ENCODE results near the gene FAM3D. TPM values are rescaled to one million over a fixed set of nuclear protein-coding genes. Genes with fewer than 3 reads are reported as not detected.
"Not testable (repeated sequence)": the region's sequence is repeated elsewhere in the genome, so short reads cannot be mapped to it uniquely, and the experiment has no call there.

FAM3D gene
- total RNA-seq, 1 donor from 2014 or later, result not detected

DNA sequence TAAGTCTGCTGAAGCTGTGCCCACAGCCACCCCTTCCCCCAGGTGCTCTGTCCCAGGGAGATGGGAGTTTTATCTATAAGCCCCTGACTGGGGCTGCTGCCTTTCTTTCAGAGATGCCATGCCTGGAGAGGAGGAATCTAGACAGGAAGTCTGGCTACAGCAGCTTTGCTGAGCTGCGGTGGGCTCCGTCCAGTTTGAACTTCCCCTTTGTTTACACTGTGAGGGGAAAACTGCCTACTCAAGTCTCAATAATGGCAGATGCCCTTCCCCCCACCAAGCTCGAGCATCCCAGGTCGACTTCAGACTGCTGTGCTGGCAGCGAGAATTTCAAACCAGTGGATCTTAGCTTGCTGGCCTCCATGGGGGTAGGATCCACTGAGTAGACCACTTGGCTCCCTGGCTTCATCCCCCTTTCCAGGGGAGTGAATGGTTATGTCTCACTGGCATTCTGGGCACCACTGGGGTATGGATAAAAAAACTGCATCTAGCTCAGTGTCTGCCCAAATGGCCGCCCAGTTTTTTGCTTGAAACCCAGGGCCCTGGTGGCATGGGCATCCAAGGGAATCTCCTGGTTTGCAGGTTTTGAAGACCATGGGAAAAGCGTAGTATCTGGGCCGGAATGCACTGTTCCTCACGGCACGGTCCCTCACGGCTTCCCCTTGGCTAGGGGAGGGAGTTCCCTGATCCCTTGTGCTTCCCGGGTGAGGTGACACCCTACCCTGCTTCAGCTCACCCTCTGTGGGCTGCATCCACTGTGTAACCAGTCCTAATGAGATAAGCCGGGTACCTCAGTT, 11.8 kb upstream of the FAM3D start:
- intact Hi-C loops (cut with micrococcal nuclease); H3K36me3 Mint-ChIP-seq (ENCODE audit: low read depth); H3K27ac Mint-ChIP-seq; H3K4me3 Mint-ChIP-seq; H3K9me3 Mint-ChIP-seq; H3K4me1 Mint-ChIP-seq; DNase-seq: not testable (repeated sequence)
- H3K27me3 Mint-ChIP-seq, result peaks cover 20% of the 10 kb centered on the region

DNA sequence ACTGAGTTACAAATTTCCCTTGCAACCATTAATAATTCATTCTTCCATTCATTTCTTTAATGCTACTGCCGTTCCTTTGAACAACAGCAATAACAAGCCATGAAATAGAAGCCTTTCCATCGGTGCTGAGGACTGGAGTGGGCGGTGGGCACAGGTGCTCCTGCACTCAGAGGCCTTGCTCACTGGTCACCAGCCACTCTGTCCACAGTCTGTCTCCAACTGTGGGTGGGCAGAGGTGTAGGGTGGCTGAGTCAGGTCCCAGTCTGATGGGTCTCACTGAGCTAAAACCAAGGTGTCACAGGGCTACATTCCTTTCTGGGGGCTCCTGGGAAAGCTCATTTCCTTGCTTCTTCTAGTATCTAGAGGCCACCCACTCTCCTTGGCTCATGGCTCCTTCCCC, 6.3 kb upstream of the FAM3D start:
- intact Hi-C loops (cut with micrococcal nuclease), result no loop called here
- Mint-ChIP-seq H3K27ac (no peak overlapping the region), H3K9me3 (peaks cover 6% of the 10 kb centered on the region), H3K36me3 (ENCODE audit: low read depth) (peaks cover 1% of the 10 kb centered on the region), H3K4me3 (no peak overlapping the region), H3K27me3 (peaks cover 18% of the 10 kb centered on the region), H3K4me1 (no peaks in the 10 kb centered on the region)
- DNase-seq, result no peak

DNA sequence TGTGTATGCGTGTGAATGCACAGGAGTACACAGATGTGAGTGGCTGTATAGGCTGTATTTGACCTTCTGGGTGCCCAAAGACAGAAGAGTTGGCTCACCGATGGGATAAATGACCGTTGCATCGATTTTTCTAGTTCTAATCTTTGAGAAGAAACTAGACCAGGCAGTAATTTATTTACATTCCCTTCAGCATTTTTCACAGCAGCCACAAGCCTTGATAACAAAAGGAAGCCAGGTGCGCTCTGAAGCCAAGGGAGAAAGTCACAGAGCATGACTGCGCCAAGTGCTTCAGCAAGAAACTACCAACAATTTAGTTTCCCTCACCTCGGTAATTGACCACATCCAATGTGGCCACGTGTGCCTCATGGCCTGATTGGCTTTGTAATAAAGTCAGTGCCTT, 5.9 kb upstream of the FAM3D start:
- peaks cover 6% of the 10 kb centered on the region for H3K9me3 Mint-ChIP-seq
- no peaks in the 10 kb centered on the region for H3K4me1 Mint-ChIP-seq
- peaks cover 18% of the 10 kb centered on the region for H3K27me3 Mint-ChIP-seq
- H3K27ac Mint-ChIP-seq, result no peak overlapping the region
- DNase-seq, result no peak
- intact Hi-C loops (cut with micrococcal nuclease), result no loop called here
- peaks cover 1% of the 10 kb centered on the region for H3K36me3 Mint-ChIP-seq (ENCODE audit: low read depth)
- H3K4me3 Mint-ChIP-seq, result no peak overlapping the region

DNA sequence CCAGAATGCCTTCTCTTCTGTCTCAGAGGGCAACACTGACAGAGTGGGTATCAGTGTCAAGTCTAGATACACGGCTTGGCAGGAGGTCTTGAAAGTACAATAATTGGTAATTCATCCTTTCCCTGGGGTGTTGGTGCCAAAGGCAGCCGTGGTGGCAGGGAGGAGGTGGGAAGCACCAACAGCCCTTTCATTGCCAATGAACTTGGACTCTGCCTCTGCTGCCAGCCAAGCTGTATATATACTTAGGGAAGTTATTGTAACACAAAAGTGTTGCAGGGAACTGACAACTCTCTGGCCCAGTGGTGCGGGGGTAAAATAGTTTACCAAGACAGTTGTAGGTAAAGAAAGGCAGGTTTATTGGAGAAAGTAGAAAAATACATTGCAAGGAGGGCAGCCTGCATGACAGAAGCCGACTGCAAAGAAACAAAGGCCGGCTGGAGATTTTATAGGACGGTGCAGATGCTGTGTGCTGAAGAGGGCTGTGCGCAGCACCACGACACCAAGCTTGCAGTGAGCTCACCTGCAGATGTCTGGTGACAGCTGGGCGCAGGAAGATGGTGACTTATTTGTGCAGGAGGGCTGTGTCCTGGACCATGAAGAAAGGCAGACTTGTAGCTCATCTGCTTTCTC, 4.0 kb upstream of the FAM3D start:
- no peaks in the 10 kb centered on the region for H3K36me3 Mint-ChIP-seq (ENCODE audit: low read depth)
- DNase-seq, result no peak
- H3K4me3 Mint-ChIP-seq, result no peak overlapping the region
- no peaks in the 10 kb centered on the region for H3K4me1 Mint-ChIP-seq
- H3K27me3 Mint-ChIP-seq, result peaks cover 8% of the 10 kb centered on the region
- no peaks in the 10 kb centered on the region for H3K9me3 Mint-ChIP-seq
- H3K27ac Mint-ChIP-seq, result no peak overlapping the region
- intact Hi-C loops (cut with micrococcal nuclease), result no loop called here

DNA sequence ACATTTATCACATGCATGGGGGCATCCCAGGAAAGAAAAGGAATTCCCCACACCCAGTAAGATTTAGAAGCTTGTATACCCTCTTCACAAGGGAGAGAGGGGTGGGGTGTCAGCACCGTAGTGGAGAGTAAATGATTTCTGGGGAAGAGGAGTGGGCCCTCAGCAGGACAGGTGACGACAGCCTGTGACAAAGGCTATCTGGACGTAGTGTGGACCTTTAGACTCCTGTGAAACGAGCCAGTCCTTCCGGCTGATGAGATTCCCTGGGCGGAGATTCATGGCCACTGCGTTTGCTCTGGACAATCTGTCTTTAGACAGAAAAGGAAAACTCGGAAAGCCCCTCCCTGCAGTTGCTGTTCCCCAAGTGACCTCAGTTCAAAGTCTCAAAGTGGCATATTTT, 1.7 kb upstream of the FAM3D start:
- no peaks in the 10 kb centered on the region for H3K36me3 Mint-ChIP-seq (ENCODE audit: low read depth)
- H3K4me3 Mint-ChIP-seq, result no peak overlapping the region
- H3K27me3 Mint-ChIP-seq, result no peaks in the 10 kb centered on the region
- no peaks in the 10 kb centered on the region for H3K9me3 Mint-ChIP-seq
- no peaks in the 10 kb centered on the region for H3K4me1 Mint-ChIP-seq
- no peak overlapping the region for H3K27ac Mint-ChIP-seq
- intact Hi-C loops (cut with micrococcal nuclease), result no loop called here
- DNase-seq, result no peak

DNA sequence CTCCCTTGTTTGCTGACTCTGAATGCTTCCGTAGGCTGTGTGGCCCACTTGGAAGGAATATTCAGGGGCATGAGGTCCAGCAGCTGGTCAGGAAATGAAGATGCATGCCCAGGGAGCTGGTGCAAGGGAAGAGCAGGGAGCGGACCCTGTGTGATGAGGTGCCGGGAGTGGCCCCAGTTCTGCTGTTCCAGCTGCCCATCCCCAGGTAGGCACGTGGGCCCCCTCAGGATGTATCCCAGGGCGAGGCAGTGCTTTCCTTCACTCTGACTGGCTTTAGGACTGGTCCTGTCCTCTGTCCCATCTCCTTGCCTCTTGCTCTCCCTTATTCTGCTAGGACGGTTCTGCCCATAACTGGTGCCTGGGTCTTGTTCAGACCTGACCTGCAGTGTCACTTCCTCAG, 1.1 kb upstream of the FAM3D start:
- H3K36me3 Mint-ChIP-seq (ENCODE audit: low read depth), result no peaks in the 10 kb centered on the region
- H3K27ac Mint-ChIP-seq, result no peak overlapping the region
- no peaks in the 10 kb centered on the region for H3K27me3 Mint-ChIP-seq
- intact Hi-C loops (cut with micrococcal nuclease), result no loop called here
- no peak for DNase-seq
- H3K4me1 Mint-ChIP-seq, result no peaks in the 10 kb centered on the region
- H3K9me3 Mint-ChIP-seq, result no peaks in the 10 kb centered on the region
- no peak overlapping the region for H3K4me3 Mint-ChIP-seq

DNA sequence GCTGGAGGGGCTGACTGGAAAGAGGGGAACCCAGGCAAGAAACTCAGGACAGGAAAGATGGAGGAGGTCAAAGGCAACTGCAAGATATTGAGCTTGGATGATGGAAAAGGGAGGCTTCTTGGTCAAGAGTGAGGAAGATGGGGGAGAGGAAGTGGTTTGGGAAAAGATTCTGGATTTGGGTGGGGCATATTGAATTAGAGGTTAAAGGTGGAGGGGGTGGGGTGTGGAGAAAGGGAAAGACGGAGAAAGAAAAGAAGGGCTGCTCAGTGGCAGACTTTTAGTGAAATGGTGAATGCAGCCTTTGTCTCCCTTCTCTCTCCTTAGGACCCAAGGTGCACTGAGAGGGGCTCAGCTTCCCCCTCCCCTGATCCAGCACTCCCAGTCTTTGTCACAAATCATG, 655 bp upstream of the FAM3D start:
- H3K27me3 Mint-ChIP-seq, result no peaks in the 10 kb centered on the region
- H3K9me3 Mint-ChIP-seq, result no peaks in the 10 kb centered on the region
- H3K4me1 Mint-ChIP-seq, result no peaks in the 10 kb centered on the region
- no peak for DNase-seq
- no peak overlapping the region for H3K4me3 Mint-ChIP-seq
- no peak overlapping the region for H3K27ac Mint-ChIP-seq
- intact Hi-C loops (cut with micrococcal nuclease), result no loop called here
- no peaks in the 10 kb centered on the region for H3K36me3 Mint-ChIP-seq (ENCODE audit: low read depth)

DNA sequence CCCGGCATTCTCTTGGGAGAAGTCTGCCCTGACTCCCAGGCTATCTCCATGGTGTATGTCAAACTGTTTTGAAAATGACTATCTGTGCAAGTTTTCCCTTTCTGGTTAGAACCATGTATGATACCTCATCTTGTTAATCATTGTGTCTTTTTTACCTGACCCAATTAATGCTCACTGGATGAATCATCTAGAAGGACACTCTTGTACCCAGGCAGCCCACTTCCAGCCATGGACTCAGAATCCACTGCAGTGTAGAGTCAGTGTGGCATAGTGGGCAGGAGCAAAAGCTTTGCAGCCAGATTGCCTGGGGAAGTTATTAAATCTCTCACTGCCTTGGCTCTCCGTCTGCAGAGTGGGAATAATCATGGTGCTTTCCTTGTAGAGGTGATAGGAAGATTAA, 1.2 kb downstream of the FAM3D start:
- Mint-ChIP-seq H3K27ac (no peak overlapping the region), H3K27me3 (no peaks in the 10 kb centered on the region), H3K4me3 (no peak overlapping the region), H3K9me3 (no peaks in the 10 kb centered on the region), H3K4me1 (no peaks in the 10 kb centered on the region), H3K36me3 (ENCODE audit: low read depth) (no peaks in the 10 kb centered on the region)
- intact Hi-C loops (cut with micrococcal nuclease), result no loop called here
- no peak for DNase-seq

DNA sequence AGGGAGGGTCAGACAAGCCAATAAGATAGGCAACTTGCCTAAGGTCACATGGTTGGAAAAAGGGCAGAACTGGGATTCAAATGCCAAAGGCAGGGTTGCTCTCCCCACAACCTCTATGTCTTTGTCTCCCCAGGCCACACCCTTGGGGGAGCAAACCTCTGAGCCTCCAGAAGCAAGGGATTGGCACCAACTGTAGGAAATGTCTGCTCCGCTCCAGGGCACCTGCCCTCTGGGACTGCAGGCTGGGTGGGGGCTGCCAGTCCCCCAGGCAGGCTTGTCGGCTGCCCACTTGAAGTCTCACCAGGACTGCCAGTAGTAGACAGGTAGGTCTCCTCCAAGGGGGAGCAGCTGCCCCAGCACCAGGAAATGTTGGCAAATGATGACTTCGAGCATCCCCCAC, 2.0 kb downstream of the FAM3D start:
- H3K4me3 Mint-ChIP-seq, result no peak overlapping the region
- H3K4me1 Mint-ChIP-seq, result no peaks in the 10 kb centered on the region
- H3K36me3 Mint-ChIP-seq (ENCODE audit: low read depth), result no peaks in the 10 kb centered on the region
- intact Hi-C loops (cut with micrococcal nuclease), result no loop called here
- no peak for DNase-seq
- H3K27ac Mint-ChIP-seq, result no peak overlapping the region
- H3K9me3 Mint-ChIP-seq, result no peaks in the 10 kb centered on the region
- H3K27me3 Mint-ChIP-seq, result no peaks in the 10 kb centered on the region

DNA sequence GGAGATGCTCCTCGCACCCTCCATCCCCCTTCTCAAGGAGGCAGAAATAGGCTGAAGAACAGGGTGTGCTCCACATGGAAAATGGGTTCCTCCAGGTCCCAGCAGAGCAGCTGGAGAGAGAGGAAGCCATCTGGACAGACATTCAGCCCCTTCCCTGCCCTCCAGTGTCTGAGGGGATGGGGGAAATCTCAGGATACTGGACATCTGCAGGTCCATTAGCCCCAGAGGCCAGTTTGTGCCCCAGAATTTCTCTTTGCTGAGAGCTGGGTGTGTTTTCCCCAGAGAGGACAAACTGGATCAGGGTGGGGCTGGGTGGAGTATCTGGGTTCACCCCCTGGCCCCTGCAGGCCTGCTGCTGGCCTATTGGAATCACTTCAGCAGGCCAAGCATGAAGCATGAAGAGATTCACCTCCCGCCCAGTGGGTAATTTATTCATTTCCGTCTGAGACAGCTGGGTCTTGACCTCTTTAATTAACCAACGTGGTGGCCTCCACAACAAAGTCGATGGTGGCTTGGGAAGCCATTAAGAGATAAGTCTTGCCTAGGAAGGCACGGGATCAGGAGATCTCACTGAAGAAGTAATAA, 4.6 kb downstream of the FAM3D start:
- no peak overlapping the region for H3K4me3 Mint-ChIP-seq
- no peaks in the 10 kb centered on the region for H3K9me3 Mint-ChIP-seq
- no peaks in the 10 kb centered on the region for H3K36me3 Mint-ChIP-seq (ENCODE audit: low read depth)
- H3K27me3 Mint-ChIP-seq, result no peaks in the 10 kb centered on the region
- intact Hi-C loops (cut with micrococcal nuclease), result no loop called here
- H3K4me1 Mint-ChIP-seq, result no peaks in the 10 kb centered on the region
- no peak for DNase-seq
- no peak overlapping the region for H3K27ac Mint-ChIP-seq

DNA sequence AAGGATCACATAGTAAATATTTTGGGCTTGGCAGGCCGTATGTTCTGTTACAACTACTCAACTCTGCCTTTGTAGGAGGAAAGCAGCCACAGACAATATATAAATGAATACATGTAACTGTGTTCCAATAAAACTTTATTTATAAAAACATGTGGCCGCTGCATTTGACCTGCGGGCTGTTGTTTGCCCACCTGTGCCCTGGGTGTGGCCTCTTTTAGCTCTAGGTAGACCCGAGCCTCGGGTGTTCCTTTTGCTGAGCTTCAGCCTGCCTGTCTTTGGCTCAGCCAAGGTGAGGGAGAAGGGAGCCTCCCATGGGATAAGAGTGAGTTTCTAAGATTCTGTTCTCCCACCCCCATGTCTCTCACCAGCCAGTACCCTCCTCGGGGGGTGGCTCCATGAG, 5.6 kb downstream of the FAM3D start:
- intact Hi-C loops (cut with micrococcal nuclease), result no loop called here
- no peak for DNase-seq
- Mint-ChIP-seq H3K9me3 (no peaks in the 10 kb centered on the region), H3K27me3 (no peaks in the 10 kb centered on the region), H3K4me3 (no peak overlapping the region), H3K36me3 (ENCODE audit: low read depth) (no peaks in the 10 kb centered on the region), H3K4me1 (no peaks in the 10 kb centered on the region), H3K27ac (no peak overlapping the region)

DNA sequence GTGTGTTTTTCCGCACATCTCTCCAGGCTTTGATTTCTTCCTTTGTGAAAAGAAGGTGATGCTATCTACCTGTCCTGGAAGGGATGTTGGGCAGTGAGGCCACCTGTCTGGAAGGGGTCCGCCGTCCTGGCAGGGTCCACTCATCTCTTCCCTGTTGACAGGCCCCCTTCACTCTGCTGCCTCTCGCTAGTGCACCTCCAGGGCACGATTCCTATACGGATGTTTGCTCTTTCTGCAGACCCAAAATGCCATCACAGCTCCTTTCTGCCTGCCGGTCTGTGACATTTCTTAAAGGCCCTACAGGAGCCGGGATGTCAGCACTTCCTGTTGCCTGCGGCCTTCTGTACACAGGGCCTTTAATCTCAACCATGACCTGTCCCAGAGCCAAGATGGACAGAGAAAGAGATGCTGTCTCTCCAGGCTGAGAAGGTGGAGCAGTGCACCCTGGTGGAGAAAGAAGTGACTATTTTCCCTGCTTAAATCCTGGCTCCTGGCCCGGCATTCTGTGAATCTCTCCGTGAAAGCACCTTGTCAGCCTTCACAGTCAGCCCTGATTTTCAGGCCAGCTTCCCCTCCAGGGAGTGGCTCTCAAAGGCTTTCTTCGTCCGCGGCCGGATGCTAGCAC, 7.4 kb downstream of the FAM3D start:
- Mint-ChIP-seq H3K27me3 (no peaks in the 10 kb centered on the region), H3K9me3 (no peaks in the 10 kb centered on the region), H3K4me1 (no peaks in the 10 kb centered on the region), H3K4me3 (no peak overlapping the region), H3K36me3 (ENCODE audit: low read depth) (no peaks in the 10 kb centered on the region), H3K27ac (no peak overlapping the region)
- DNase-seq, result no peak
- intact Hi-C loops (cut with micrococcal nuclease), result no loop called here

DNA sequence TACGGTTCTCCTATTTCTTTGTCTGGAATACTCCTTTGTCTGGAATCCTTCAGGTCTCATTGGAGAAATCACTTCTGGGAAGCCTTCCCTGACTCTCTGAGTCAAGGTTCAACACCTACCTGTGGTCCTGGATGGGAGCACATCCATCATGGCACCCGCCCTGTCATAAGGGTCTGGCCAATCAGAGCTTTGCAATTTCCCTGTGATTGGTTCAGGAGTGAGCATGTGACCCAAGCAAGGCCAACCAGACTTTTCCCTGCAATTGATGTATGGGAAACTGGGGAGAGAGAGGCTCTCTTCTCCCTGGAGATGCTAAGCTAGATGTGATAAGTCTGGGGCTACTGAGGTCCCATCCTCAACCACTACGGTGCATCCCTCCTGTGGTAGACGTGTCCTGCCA, 8.1 kb downstream of the FAM3D start:
- H3K4me3 Mint-ChIP-seq, result no peak overlapping the region
- H3K36me3 Mint-ChIP-seq (ENCODE audit: low read depth), result no peaks in the 10 kb centered on the region
- H3K27me3 Mint-ChIP-seq, result no peaks in the 10 kb centered on the region
- H3K9me3 Mint-ChIP-seq, result no peaks in the 10 kb centered on the region
- intact Hi-C loops (cut with micrococcal nuclease), result no loop called here
- no peaks in the 10 kb centered on the region for H3K4me1 Mint-ChIP-seq
- H3K27ac Mint-ChIP-seq, result no peak overlapping the region
- DNase-seq, result no peak

DNA sequence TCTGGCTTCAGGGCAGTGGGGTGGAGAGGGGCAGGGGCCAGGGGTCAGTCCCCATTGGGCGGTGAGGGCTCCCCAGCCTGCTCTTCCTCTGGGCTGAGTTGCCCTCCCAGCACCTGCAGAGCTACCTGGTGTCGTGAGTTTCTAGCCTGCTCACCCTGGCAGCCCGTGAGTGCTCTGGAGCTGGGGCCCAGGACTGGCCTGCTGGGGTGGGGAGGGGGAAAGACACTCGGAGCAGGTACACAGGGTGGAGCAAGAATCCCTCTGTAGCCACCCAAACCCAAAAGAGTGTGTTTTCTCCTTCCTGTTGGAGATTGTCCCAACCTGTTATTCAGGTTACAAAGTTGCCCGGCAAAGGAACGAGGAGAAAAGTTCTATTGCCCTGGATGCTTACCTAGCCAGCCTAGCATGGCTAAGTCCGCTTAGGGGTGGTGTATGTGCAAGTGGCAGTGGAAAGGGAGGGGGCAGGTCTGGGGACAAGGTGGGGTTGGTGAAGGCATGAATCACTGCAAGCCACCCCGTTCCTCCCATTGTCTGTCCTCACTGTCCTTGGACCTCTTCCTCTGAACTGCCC, 8.9 kb downstream of the FAM3D start:
- no peak for DNase-seq
- no peaks in the 10 kb centered on the region for H3K36me3 Mint-ChIP-seq (ENCODE audit: low read depth)
- H3K27ac Mint-ChIP-seq, result no peak overlapping the region
- no peaks in the 10 kb centered on the region for H3K27me3 Mint-ChIP-seq
- H3K4me1 Mint-ChIP-seq, result no peaks in the 10 kb centered on the region
- H3K9me3 Mint-ChIP-seq, result peaks cover 2% of the 10 kb centered on the region
- no peak overlapping the region for H3K4me3 Mint-ChIP-seq
- intact Hi-C loops (cut with micrococcal nuclease), result no loop called here
